Esophagus muscularis mucosa (tissue), 4 donors: ENCODE measurements around the gene TBC1D8. TPM values are rescaled to one million over a fixed set of nuclear protein-coding genes. Genes with fewer than 3 reads are reported as not detected.

Experiments used
- DNase-seq: peaks from one replicate; pipeline ENCODE4 v3.0.0-alpha.2; 2017; ENCODE audit errors: extremely low spot score
- H3K27ac ChIP-seq, 4 donors: fragments of 200-600 bp; sonication (generic); replicated peaks in 1 of 4; 1 replicate in 3 of 4; 2 replicates in 1 of 4; pipeline ENCODE4 v1.5.1; 2016 to 2019; ENCODE audit warnings: mild to moderate bottlenecking in 1 of 4
- H3K27me3 ChIP-seq, 4 donors: fragments of 200-600 bp; sonication (generic); one replicate each; pipeline versions ENCODE4 v1.5.1 to v1.6.0; 2016 to 2019
- H3K36me3 ChIP-seq, 4 donors: fragments of 200-600 bp; sonication (generic); one replicate each; pipeline ENCODE4 v1.5.1; 2016 to 2019
- H3K4me1 ChIP-seq, 4 donors: fragments of 200-600 bp; sonication (generic); one replicate each; pipeline ENCODE4 v1.5.1; 2016 to 2019
- H3K4me3 ChIP-seq, 4 donors: fragments of 200-600 bp; sonication (generic); 1 replicate in 2 of 4; 2 replicates in 2 of 4; pipeline ENCODE4 v1.5.1; 2016 to 2019; ENCODE audit warnings: mild to moderate bottlenecking in 4 of 4, moderate library complexity in 1 of 4
- H3K9me3 ChIP-seq, 4 donors: fragments of 200-600 bp; sonication (generic); 1 replicate in 3 of 4; 2 replicates in 1 of 4; pipeline ENCODE4 v1.5.1; 2016 to 2019
- EP300 ChIP-seq: sonication (generic); formaldehyde crosslinking; IDR thresholded peaks from one replicate; pipeline ENCODE4 v1.6.1; 2017; ENCODE audit warnings: antibody characterized with exemption
- POLR2A ChIP-seq: fragments of 450-650 bp; IDR thresholded peaks from one replicate; pipeline ENCODE4 v1.6.1; 2017; ENCODE audit warnings: antibody characterized with exemption, moderate library complexity, mild to moderate bottlenecking, low read depth
- POLR2AphosphoS5 ChIP-seq, 2 donors: sonication (generic); formaldehyde crosslinking; IDR thresholded peaks; one replicate each; pipeline ENCODE4 v1.6.1; 2017; ENCODE audit warnings: antibody characterized with exemption in 2 of 2
- WGBS: methylation state at CpG from one replicate; pipeline ENCODE4 v1.1.5; 2018; 5-methylcytosine and 5-hydroxymethylcytosine counted together
- intact Hi-C: fragments of 100-400 bp; cut with DNase I; formaldehyde crosslinking; loops from one replicate; pipeline ENCODE4 v1.15.1; 2023
- total RNA-seq, 4 donors: library from RNA; depleted of rRNA; stranded (reverse); fragments of >200 nt; gene quantifications; one replicate each; pipeline versions ENCODE4 v1.1.0 to v1.2.1, GENCODE V29; 2016
- TF ChIP-seq, protein P1 (sequence below), 3 experiments: fragments of 200-600 bp in 2 of 3; fragments of 450-650 bp in 1 of 3; sonication (generic) in 2 of 3; IDR thresholded peaks; one replicate each; pipeline ENCODE4 v1.5.1; 2017 to 2019; ENCODE audit warnings: antibody characterized with exemption in 3 of 3, mild to moderate bottlenecking in 2 of 3, moderate library complexity in 1 of 3

Gene TBC1D8
- total RNA-seq, 4 donors from 2014 or later = 16.7 to 23.4 (median 20.4) TPM

DNA sequence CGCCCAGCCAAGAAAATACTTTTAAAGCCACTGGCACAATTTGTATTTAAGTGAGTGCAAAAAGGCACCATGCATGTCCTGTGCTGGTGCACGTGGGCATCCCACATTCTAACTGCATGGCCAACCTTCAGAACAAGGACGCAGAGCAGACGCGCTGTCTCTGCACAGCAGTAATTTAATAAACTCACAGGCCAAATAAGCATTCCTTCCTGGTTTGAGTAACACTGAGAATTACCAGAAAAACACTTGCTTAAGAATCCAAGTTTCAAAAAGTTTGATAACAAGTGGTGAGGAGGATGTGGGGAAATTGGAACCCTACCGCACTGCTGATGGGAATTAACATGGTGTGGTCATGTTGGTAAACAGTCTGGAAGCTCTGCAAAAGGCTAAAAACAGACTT is 110.4 kb downstream of the TBC1D8 start:
- Histone ChIP-seq H3K27ac (no peak overlapping the region), H3K4me3 (no peak overlapping the region), H3K27me3 (no peaks in the 10 kb centered on the region), H3K9me3 (no peaks in the 10 kb centered on the region), H3K4me1 (no peaks in the 10 kb centered on the region), H3K36me3 (peaks cover 14 to 54% (median 40%) of the 10 kb centered on the region in 4 donors)
- 91% methylated on average over 5 of the region's 6 CpGs for WGBS
- DNase-seq = no peak
- TF ChIP-seq, protein P1, sequence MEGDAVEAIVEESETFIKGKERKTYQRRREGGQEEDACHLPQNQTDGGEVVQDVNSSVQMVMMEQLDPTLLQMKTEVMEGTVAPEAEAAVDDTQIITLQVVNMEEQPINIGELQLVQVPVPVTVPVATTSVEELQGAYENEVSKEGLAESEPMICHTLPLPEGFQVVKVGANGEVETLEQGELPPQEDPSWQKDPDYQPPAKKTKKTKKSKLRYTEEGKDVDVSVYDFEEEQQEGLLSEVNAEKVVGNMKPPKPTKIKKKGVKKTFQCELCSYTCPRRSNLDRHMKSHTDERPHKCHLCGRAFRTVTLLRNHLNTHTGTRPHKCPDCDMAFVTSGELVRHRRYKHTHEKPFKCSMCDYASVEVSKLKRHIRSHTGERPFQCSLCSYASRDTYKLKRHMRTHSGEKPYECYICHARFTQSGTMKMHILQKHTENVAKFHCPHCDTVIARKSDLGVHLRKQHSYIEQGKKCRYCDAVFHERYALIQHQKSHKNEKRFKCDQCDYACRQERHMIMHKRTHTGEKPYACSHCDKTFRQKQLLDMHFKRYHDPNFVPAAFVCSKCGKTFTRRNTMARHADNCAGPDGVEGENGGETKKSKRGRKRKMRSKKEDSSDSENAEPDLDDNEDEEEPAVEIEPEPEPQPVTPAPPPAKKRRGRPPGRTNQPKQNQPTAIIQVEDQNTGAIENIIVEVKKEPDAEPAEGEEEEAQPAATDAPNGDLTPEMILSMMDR (IDR thresholded peaks at IDR 0.05) = no peak
- TF ChIP-seq POLR2AphosphoS5 (IDR thresholded peaks at IDR 0.05) (no peak), EP300 (no peak), POLR2A (no peak)
- intact Hi-C loops = loop anchor here (10.0 kb wide), 1 partner anchor 64 kb away; no protein-coding TSS in a partner anchor

DNA sequence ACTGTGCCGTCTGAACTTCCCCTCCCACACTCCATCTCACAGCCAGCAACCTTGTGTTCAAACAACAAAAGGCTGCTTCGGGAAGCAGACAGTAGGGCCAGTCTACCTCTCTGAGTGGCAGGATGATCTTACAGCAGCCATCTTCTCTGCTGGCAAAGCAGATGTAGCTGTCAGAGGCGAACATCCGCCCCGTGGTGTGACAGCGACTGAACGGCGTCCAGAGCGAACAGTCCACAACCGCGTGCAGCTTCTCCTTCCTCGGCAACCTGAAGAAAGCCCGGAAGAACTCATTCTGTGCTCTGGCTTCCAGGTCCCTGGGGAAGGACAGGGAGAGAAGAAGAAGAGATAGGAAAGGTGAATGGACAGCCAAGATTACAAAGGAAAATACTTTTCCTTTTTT is 111.1 kb downstream of the TBC1D8 start:
- TF ChIP-seq POLR2A (no peak), EP300 (no peak)
- intact Hi-C loops = loop anchor here (10.0 kb wide), 1 partner anchor 65 kb away; no protein-coding TSS in a partner anchor
- Histone ChIP-seq H3K27me3 (no peaks in the 10 kb centered on the region), H3K4me1 (no peaks in the 10 kb centered on the region), H3K27ac (no peak overlapping the region), H3K9me3 (no peaks in the 10 kb centered on the region), H3K4me3 (no peak overlapping the region), H3K36me3 (peaks cover 14 to 61% (median 47%) of the 10 kb centered on the region in 4 donors)
- DNase-seq = no peak
- WGBS = 81% methylated on average over 13 of the region's 13 CpGs

DNA sequence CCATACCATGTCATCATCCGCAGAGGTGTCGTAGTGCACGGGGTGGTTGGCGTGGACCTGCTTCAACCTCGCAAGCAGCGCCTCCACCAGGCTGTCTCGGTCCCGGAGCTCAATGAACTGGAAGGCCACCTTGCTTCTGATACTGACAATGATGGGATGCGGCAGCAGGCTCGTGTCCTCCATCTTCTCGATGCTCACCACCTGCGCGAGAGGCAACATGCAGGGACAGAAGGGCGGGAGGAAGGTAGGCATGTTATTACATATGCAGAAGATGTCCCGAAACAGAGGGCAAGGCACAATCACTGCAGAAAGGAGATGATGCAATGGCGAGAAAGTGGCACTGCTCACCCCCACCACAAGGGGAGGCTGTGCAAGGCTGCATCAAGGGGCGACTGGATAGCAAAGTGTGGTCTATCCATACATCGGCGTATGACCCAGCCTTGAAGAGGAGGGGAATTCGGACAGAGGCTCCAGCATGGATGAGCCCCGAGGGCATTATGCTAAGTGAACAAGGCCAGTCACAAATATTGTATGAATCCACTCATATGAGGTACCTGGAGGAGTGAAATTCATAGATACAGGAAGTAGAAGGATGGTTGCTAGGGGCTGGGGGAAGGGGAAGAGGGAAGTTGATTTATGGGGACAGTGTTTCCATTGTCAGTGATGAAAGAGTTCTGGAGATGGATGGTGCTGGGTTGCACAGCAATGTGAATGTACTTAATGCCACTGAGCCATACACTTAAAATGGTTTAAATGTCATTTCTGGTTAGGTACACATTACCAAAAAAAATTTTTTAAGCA is 112.5 kb downstream of the TBC1D8 start:
- Histone ChIP-seq H3K27me3 (no peaks in the 10 kb centered on the region), H3K4me3 (no peak overlapping the region), H3K36me3 (peaks cover 22 to 75% (median 60%) of the 10 kb centered on the region in 4 donors), H3K9me3 (no peaks in the 10 kb centered on the region), H3K4me1 (no peaks in the 10 kb centered on the region), H3K27ac (no peak overlapping the region)
- no peak for TF ChIP-seq EP300
- TF ChIP-seq, protein P1 (IDR thresholded peaks at IDR 0.05) = peak; percentile 21 to 49 (median 48)
- no peak for DNase-seq
- 87% methylated on average over 13 of the region's 21 CpGs for WGBS
- intact Hi-C loops = loop anchor here (5.0 kb wide), 1 partner anchor 169 kb away; no protein-coding TSS in a partner anchor

DNA sequence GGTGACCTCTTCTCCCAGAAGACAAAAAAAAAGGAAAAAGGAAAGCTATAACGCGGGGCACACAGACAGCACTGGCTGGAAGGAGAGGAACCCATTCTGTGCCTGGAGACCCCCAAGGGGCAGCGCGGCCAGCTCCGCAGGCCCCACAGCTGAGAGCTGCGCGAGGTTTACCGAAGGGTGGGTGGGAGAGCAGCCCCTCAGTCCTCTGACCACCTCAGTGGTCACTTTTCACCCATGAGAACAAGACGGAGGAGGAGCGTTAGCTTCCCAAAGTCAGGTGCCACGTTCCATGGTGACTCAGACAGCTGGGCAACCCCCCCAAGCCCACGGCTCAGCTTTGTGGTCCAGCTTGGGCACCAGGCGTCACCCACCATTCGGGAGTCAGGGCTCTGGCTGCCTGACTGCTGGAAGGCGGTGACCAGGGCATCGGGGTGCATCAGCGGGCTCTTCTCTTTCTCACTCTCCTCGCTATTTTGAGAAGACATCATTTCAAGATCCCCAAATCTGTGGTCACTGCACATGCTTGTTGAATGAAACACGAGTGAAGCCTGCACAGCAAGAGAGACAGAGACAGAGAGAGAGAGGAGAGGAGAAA is 113.9 kb downstream of the TBC1D8 start:
- Histone ChIP-seq H3K9me3 (no peaks in the 10 kb centered on the region), H3K27ac (no peak overlapping the region), H3K27me3 (no peaks in the 10 kb centered on the region), H3K36me3 (peaks cover 26 to 89% (median 74%) of the 10 kb centered on the region in 4 donors), H3K4me1 (no peaks in the 10 kb centered on the region), H3K4me3 (no peak overlapping the region)
- 91% methylated on average over 19 of the region's 19 CpGs for WGBS
- intact Hi-C loops = loop anchor here (2.0 to 5.0 kb wide), 2 partner anchors 116 to 170 kb away; no protein-coding TSS in a partner anchor
- TF ChIP-seq POLR2A (no peak), POLR2AphosphoS5 (IDR thresholded peaks at IDR 0.05) (no peak), EP300 (no peak)
- TF ChIP-seq, protein P1 (IDR thresholded peaks at IDR 0.05) = no peak
- DNase-seq = no peak

DNA sequence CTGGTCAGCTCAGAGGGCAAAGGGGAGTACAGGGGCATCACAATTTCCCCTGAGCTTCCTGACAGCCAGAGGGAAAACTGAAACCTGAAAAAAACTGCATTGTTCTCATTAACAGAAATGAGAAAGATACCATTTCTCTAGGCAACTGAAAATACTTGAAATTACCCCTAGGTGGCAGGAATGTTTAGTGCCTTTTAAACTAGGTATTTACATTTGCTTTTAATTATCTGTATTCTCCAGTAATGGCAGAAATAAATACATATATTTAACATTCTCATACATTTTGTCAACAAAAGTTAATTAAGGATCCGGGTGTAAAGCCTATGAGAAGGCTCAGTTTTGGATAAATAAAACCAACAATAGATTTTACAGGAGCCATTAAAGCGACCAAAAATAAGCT is 114.6 kb downstream of the TBC1D8 start:
- Histone ChIP-seq H3K4me1 (no peaks in the 10 kb centered on the region), H3K9me3 (no peaks in the 10 kb centered on the region), H3K27me3 (no peaks in the 10 kb centered on the region), H3K27ac (no peak overlapping the region), H3K4me3 (no peak overlapping the region), H3K36me3 (peaks cover 26 to 96% (median 76%) of the 10 kb centered on the region in 4 donors)
- no peak for DNase-seq
- 75% methylated on average over 2 of the region's 2 CpGs for WGBS
- TF ChIP-seq, protein P1 (IDR thresholded peaks at IDR 0.05) = peak; percentile 50 to 57 (median 51)
- no peak for TF ChIP-seq POLR2AphosphoS5 (IDR thresholded peaks at IDR 0.05)
- intact Hi-C loops = loop anchor here (2.0 to 5.0 kb wide), 2 partner anchors 116 to 171 kb away; no protein-coding TSS in a partner anchor
